H1 (cell line): Measurements from ENCODE around the gene RGS3. TPM values are rescaled to one million over a fixed set of nuclear protein-coding genes. Genes with fewer than 3 reads are reported as not detected.

ENCODE experiments used
- CTCF ChIA-PET: fragments of 300-600 bp; sonication (Branson Sonifier 250); formaldehyde crosslinking; loops from one replicate; lab custom pipeline; 2021; ENCODE audit not compliant: partially characterized antibody; lab: Charles Lee
- POLR2A ChIA-PET: fragments of 300-600 bp; sonication (Branson Sonifier 250); formaldehyde crosslinking; loops from one replicate; lab custom pipeline; 2021; ENCODE audit warnings: inconsistent platforms; ENCODE audit not compliant: partially characterized antibody; lab: Charles Lee
- DNase-seq, 2 experiments: peaks; one replicate each; pipeline versions ENCODE4 v3.0.0 to v3.0.0-alpha.2; 2010 to 2022; ENCODE audit warnings: low spot score in 2 of 2, low read depth in 1 of 2, mixed read lengths in 1 of 2
- FAIRE-seq: peaks from 2 replicates; lab custom pipeline; 2011; peaks lifted over from hg19 to GRCh38; lab: Jason Lieb, UNC
- H2AFZ ChIP-seq: 2 replicates; pipeline ENCODE4 v1.8.1; 2012; ENCODE audit warnings: low read length, inconsistent platforms
- H2AK5ac ChIP-seq: 2 replicates; pipeline ENCODE4 v1.6.1; 2013; ENCODE audit warnings: low read depth, low read length
- H2BK120ac ChIP-seq: replicated peaks from 2 replicates; pipeline ENCODE3; 2013; ENCODE audit warnings: low read depth, low read length, inconsistent platforms
- H2BK12ac ChIP-seq: 2 replicates; pipeline ENCODE4 v1.6.1; 2013; ENCODE audit warnings: low read depth, low read length
- H2BK15ac ChIP-seq: 2 replicates; pipeline ENCODE4 v1.6.1; 2013; ENCODE audit warnings: low read length
- H2BK20ac ChIP-seq: 2 replicates; pipeline ENCODE4 v1.6.1; 2013; ENCODE audit warnings: low read length
- H2BK5ac ChIP-seq: 2 replicates; pipeline ENCODE4 v1.6.1; 2013; ENCODE audit warnings: low read depth, low read length
- H3K14ac ChIP-seq: 2 replicates; pipeline ENCODE4 v1.6.1; 2013; ENCODE audit warnings: inconsistent platforms; ENCODE audit not compliant: insufficient read length
- H3K18ac ChIP-seq: 2 replicates; pipeline ENCODE4 v1.6.1; 2013; ENCODE audit warnings: low read length; ENCODE audit errors: extremely low read depth
- H3K23ac ChIP-seq: 2 replicates; pipeline ENCODE4 v1.6.1; 2013; ENCODE audit warnings: inconsistent platforms; ENCODE audit not compliant: insufficient read length
- H3K23me2 ChIP-seq: 2 replicates; pipeline ENCODE4 v1.6.1; 2013; ENCODE audit warnings: low read depth, low read length
- H3K27ac ChIP-seq: 2 replicates; pipeline ENCODE4 v1.6.1; 2011; ENCODE audit warnings: low read depth, low read length, inconsistent platforms
- H3K27me3 ChIP-seq, 4 experiments: replicated peaks in 1 of 4; 1 replicate in 1 of 4; 2 replicates in 3 of 4; pipeline versions ENCODE4 v1.6.1 to v1.8.1; 2011 to 2013; ENCODE audit warnings: low read length in 3 of 4, mild to moderate bottlenecking in 3 of 4, inconsistent platforms in 2 of 4, mixed read lengths in 2 of 4, moderate library complexity in 1 of 4; ENCODE audit not compliant: control insufficient read depth in 3 of 4, insufficient read depth in 3 of 4; ENCODE audit errors: extremely low read depth in 1 of 4
- H3K36me3 ChIP-seq, 4 experiments: 2 replicates each; pipeline versions ENCODE4 v1.6.1 to v1.8.1; 2011 to 2013; ENCODE audit warnings: mild to moderate bottlenecking in 4 of 4, low read length in 3 of 4, moderate library complexity in 2 of 4, control low read depth in 1 of 4, inconsistent platforms in 1 of 4; ENCODE audit not compliant: insufficient read depth in 4 of 4, control insufficient read depth in 2 of 4
- H3K4ac ChIP-seq: replicated peaks from 2 replicates; pipeline ENCODE3; 2013; ENCODE audit warnings: low read length, low read depth, mixed read lengths, inconsistent platforms; ENCODE audit not compliant: insufficient read length
- H3K4me1 ChIP-seq, 4 experiments: replicated peaks in 1 of 4; 1 replicate in 1 of 4; 2 replicates in 3 of 4; pipeline versions ENCODE4 v1.6.1 to v1.8.1; 2011 to 2013; ENCODE audit warnings: low read length in 3 of 4, inconsistent platforms in 2 of 4, mixed read lengths in 1 of 4; ENCODE audit not compliant: insufficient read depth in 4 of 4, control insufficient read depth in 3 of 4
- H3K4me2 ChIP-seq, 2 experiments: 2 replicates each; pipeline versions ENCODE4 v1.6.1 to v1.8.1; 2011 to 2013; ENCODE audit warnings: low read depth in 2 of 2, low read length in 2 of 2, control low read depth in 1 of 2, inconsistent platforms in 1 of 2, mild to moderate bottlenecking in 1 of 2; ENCODE audit not compliant: insufficient read depth in 1 of 2
- H3K4me3 ChIP-seq, 4 experiments: fragments of 200-600, 300-600 bp in 1 of 4; sonication (generic), shearing (Covaris generic), sonication (Bioruptor Twin) in 1 of 4; 2 replicates each; pipeline versions ENCODE4 v1.5.1 to v1.8.1; 2011 to 2016; ENCODE audit warnings: low read length in 4 of 4, low read depth in 3 of 4, control low read depth in 2 of 4, inconsistent platforms in 2 of 4, mild to moderate bottlenecking in 2 of 4, mixed read lengths in 1 of 4, moderate library complexity in 1 of 4; ENCODE audit not compliant: insufficient read depth in 2 of 4; ENCODE audit errors: extremely low read depth in 1 of 4
- H3K56ac ChIP-seq: replicated peaks from 2 replicates; pipeline ENCODE3; 2013; ENCODE audit warnings: low read depth, mild to moderate bottlenecking, mixed read lengths, low read length, inconsistent platforms; ENCODE audit not compliant: insufficient read length
- H3K79me1 ChIP-seq: 2 replicates; pipeline ENCODE4 v1.6.1; 2013; ENCODE audit warnings: low read depth, low read length, control low read depth
- H3K79me2 ChIP-seq, 2 experiments: 2 replicates each; pipeline versions ENCODE4 v1.6.1 to v1.8.1; 2012 to 2013; ENCODE audit warnings: low read length in 2 of 2, mild to moderate bottlenecking in 2 of 2, inconsistent platforms in 1 of 2; ENCODE audit not compliant: insufficient read depth in 2 of 2, control insufficient read depth in 1 of 2
- H3K9ac ChIP-seq, 4 experiments: replicated peaks in 1 of 4; 1 replicate in 1 of 4; 2 replicates in 3 of 4; pipeline versions ENCODE4 v1.6.1 to v1.8.1; 2011 to 2013; ENCODE audit warnings: low read depth in 3 of 4, low read length in 3 of 4, control low read depth in 2 of 4, mild to moderate bottlenecking in 2 of 4, moderate library complexity in 2 of 4, inconsistent platforms in 1 of 4; ENCODE audit errors: extremely low read depth in 1 of 4
- H3K9me3 ChIP-seq, 2 experiments: 2 replicates each; pipeline versions ENCODE4 v1.6.1 to v1.8.1; 2012 to 2013; ENCODE audit warnings: mild to moderate bottlenecking in 2 of 2, moderate library complexity in 2 of 2, control low read depth in 1 of 2, inconsistent platforms in 1 of 2, low read depth in 1 of 2, low read length in 1 of 2, mixed read lengths in 1 of 2; ENCODE audit not compliant: insufficient read depth in 2 of 2
- H4K20me1 ChIP-seq, 2 experiments: replicated peaks in 1 of 2; 2 replicates each; pipeline versions ENCODE3 to v1.8.1; 2011 to 2013; ENCODE audit warnings: inconsistent platforms in 2 of 2, low read length in 2 of 2, mild to moderate bottlenecking in 1 of 2; ENCODE audit not compliant: insufficient read depth in 2 of 2, control insufficient read depth in 1 of 2
- H4K5ac ChIP-seq: 2 replicates; pipeline ENCODE4 v1.6.1; 2013; ENCODE audit warnings: low read length, low read depth, mixed read lengths, inconsistent platforms; ENCODE audit not compliant: insufficient read length
- H4K8ac ChIP-seq: 2 replicates; pipeline ENCODE4 v1.8.0; 2013; ENCODE audit warnings: mild to moderate bottlenecking, moderate library complexity, low read length, inconsistent platforms; ENCODE audit not compliant: insufficient read depth; ENCODE audit errors: extremely low read depth
- H4K91ac ChIP-seq: replicated peaks from 2 replicates; pipeline ENCODE3; 2013; ENCODE audit warnings: low read length, mixed read lengths, inconsistent platforms; ENCODE audit not compliant: insufficient read length
- CBX5 ChIP-seq: fragments of 300-800, 300-1000 bp; sonication (generic); IDR thresholded peaks from 2 replicates; pipeline ENCODE4 v1.7.1; 2016; ENCODE audit warnings: antibody characterized with exemption, low read length, low read depth
- GTF2F1 ChIP-seq: IDR thresholded peaks from 2 replicates; pipeline ENCODE4 v1.6.1; 2012; ENCODE audit warnings: low read depth, low read length, improper control_type of control experiment, borderline replicate concordance
- WGBS, 2 experiments: shearing (Covaris generic) in 1 of 2; methylation state at CpG; one replicate each; pipeline versions ENCODE4 v1.1.6 to v1.1.7; 2013 to 2015; ENCODE audit warnings: low lambda C conversion rate in 2 of 2, mixed read lengths in 2 of 2, inconsistent platforms in 1 of 2, low coverage in 1 of 2, missing lambda C conversion rate in 1 of 2; ENCODE audit not compliant: insufficient replicate concordance in 2 of 2, insufficient coverage in 1 of 2, insufficient read length in 1 of 2; ENCODE audit errors: extremely low coverage in 1 of 2, missing lambda C conversion rate in 1 of 2; 5-methylcytosine and 5-hydroxymethylcytosine counted together
- polyA plus RNA-seq, 7 experiments: library from polyadenylated mRNA; depleted of rRNA in 3 of 7; stranded (reverse) in 5 of 7; unstranded in 2 of 7; fragments of >200 nt in 5 of 7; fragments of 200-250 nt in 2 of 7; gene quantifications; 1 replicate in 5 of 7; 2 replicates in 1 of 7; 4 replicates in 1 of 7; pipeline versions ENCODE4 v1.2.1 to v1.2.3, GENCODE V29; 2011 to 2013; ENCODE audit warnings: missing spikeins in 2 of 7, mixed read lengths in 2 of 7
- total RNA-seq: library from RNA; stranded (reverse); fragmentation: NEBNext Ultra II Directional; extraction: Animal tissue kit (Norgen Biotek cat#: 25700); gene quantifications from 2 replicates; pipeline ENCODE4 v1.2.1, GENCODE V29; 2021

Gene RGS3
- total and polyA plus RNA-seq, 2 of the 8 experiments (the other 6 are each of a cell fraction or from before 2014, with no cell fraction given) = 12.6 to 18.2 TPM

DNA sequence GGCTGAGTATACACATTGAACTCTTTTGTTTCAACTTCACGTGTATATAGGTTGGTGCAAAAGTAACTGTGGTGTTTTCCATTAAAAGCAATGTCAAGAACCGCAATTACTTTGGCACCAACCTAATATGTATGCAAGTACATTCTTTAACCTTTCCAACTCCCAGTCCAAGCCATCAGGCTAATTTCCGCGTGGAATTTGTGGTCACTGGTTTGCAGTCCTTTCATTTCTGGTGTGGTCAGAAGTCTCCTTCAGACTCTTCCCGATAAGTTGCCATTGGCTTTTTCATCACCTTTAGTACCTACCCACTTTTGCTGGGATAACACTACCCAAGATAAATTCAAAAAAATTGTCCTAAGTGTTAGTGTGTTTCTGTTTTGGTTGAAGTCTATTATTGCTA lies 84.0 kb downstream of the RGS3 start:
- no peak overlapping the region for H2BK120ac ChIP-seq
- H3K27ac ChIP-seq = no peak overlapping the region
- no peaks in the 10 kb centered on the region for H3K9me3 ChIP-seq
- no peak overlapping the region for H2AFZ ChIP-seq
- POLR2A ChIA-PET = interaction anchor here (1.2 to 2.0 kb wide), 2 partner anchors 18 to 137 kb away, joined by 4 to 9 read pairs; partner anchors contain the start of genes C9orf43 and POLE3
- no peak overlapping the region for H2BK12ac ChIP-seq
- H3K79me2 ChIP-seq = no peaks in the 10 kb centered on the region
- H3K23me2 ChIP-seq = no peaks in the 10 kb centered on the region
- H3K36me3 ChIP-seq = no peaks in the 10 kb centered on the region
- no peaks in the 10 kb centered on the region for H3K27me3 ChIP-seq
- no peak overlapping the region for H2AK5ac ChIP-seq
- H2BK15ac ChIP-seq = no peak overlapping the region
- no peak overlapping the region for H3K56ac ChIP-seq
- DNase-seq (no peak), FAIRE-seq (no peak)
- H3K79me1 ChIP-seq = no peaks in the 10 kb centered on the region
- H3K4me3 ChIP-seq = no peak overlapping the region
- no peak overlapping the region for H2BK5ac ChIP-seq
- H3K14ac ChIP-seq = no peak overlapping the region
- WGBS, 2 experiments = 86% methylated on average over 5 of the region's 5 CpGs; no CpG with 5 or more reads in 1 of the 2 experiments
- H3K9ac ChIP-seq = no peak overlapping the region
- H4K91ac ChIP-seq = no peak overlapping the region
- no peak overlapping the region for H4K5ac ChIP-seq
- no peak overlapping the region for H3K23ac ChIP-seq
- no peak overlapping the region for H4K8ac ChIP-seq
- H2BK20ac ChIP-seq = no peak overlapping the region
- H3K18ac ChIP-seq = no peak overlapping the region
- no peak overlapping the region for H3K4me2 ChIP-seq
- TF ChIP-seq GTF2F1 (no peak), CBX5 (no peak)
- TF ChIP-seq, all 59 proteins: peak for 0
- no peak overlapping the region for H3K4ac ChIP-seq
- CTCF ChIA-PET = interaction anchor here (1.3 to 9.1 kb wide), 4 partner anchors 10 to 108 kb away, joined by 3 to 50 read pairs (median 4); no protein-coding TSS in a partner anchor
- no peaks in the 10 kb centered on the region for H4K20me1 ChIP-seq
- peaks cover 0 to 8% (median 4%) of the 10 kb centered on the region in 4 experiments; a peak in 4 of 7 replicates for H3K4me1 ChIP-seq
